Measurements from ENCODE around the gene MSANTD2.

The MSANTD2 gene

DNA sequence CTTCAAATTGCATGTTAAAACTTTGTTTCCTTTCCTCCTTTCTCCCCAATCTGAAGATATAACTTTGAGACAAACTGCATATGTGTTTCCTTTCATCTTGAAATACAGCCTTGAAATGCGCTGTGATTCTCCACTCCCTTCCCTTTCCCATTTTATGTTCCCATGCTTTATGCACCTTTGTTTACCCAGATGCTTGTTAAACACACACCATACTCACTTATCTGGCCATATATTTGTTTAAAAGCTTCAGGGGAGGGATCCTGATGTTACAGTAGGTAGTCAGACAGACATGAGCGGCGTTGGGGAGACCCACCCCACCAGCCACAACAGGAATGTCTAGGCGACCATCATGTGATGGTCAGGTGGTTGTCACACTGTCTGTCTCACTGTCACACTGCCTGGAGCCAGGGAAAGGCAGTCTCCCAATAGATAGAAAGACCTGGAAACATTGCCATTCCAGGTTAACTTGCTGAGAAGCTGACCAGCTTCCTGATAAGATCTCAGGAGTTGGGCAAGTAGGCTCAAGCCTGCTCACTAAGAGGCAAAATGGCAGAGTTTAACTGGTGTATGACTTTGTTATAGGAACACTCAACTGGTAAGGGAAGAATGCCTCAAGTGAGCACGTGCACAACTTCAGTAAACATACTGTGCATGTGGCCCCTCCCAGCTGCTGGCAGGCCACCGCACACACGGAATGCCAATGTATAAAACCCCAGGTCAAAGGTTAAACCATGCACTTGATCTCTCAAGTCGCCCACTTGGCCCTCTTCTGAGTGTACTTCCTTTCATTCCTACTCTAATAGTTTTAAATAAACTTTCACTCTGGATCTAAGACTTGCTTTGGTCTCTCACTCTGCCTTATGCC is 23.5 kb upstream of the MSANTD2 start:
- TF ChIP-seq EZH2phosphoT487 (conservative IDR thresholded peaks at IDR 0.05; ENCODE audit: low read length): no peak
- TF ChIP-seq, protein P1, sequence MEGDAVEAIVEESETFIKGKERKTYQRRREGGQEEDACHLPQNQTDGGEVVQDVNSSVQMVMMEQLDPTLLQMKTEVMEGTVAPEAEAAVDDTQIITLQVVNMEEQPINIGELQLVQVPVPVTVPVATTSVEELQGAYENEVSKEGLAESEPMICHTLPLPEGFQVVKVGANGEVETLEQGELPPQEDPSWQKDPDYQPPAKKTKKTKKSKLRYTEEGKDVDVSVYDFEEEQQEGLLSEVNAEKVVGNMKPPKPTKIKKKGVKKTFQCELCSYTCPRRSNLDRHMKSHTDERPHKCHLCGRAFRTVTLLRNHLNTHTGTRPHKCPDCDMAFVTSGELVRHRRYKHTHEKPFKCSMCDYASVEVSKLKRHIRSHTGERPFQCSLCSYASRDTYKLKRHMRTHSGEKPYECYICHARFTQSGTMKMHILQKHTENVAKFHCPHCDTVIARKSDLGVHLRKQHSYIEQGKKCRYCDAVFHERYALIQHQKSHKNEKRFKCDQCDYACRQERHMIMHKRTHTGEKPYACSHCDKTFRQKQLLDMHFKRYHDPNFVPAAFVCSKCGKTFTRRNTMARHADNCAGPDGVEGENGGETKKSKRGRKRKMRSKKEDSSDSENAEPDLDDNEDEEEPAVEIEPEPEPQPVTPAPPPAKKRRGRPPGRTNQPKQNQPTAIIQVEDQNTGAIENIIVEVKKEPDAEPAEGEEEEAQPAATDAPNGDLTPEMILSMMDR (IDR thresholded peaks at IDR 0.05; ENCODE audit: insufficient read depth, low read length, poor library complexity, severe bottlenecking): no peak
- Histone ChIP-seq H2AFZ (ENCODE audit: low read depth, low read length, severe bottlenecking) (no peak overlapping the region), H3K27ac (ENCODE audit: low read depth, low read length) (no peak overlapping the region), H3K9me3 (ENCODE audit: insufficient read depth, low read length) (no peaks in the 10 kb centered on the region), H4K20me1 (ENCODE audit: low read depth, low read length) (no peaks in the 10 kb centered on the region), H3K27me3 (ENCODE audit: low read length) (no peaks in the 10 kb centered on the region), H3K9me2 (replicated peaks; ENCODE audit: insufficient read depth, low read length) (no peaks in the 10 kb centered on the region), H3F3A (ENCODE audit: insufficient read depth) (no peaks in the 10 kb centered on the region), H3K36me3 (ENCODE audit: low read length) (no peaks in the 10 kb centered on the region), H3K9ac (ENCODE audit: low read length) (no peak overlapping the region), H3K4me2 (ENCODE audit: low read depth, low read length, poor library complexity, severe bottlenecking) (no peak overlapping the region), H3K79me2 (ENCODE audit: insufficient read depth, low read length) (no peaks in the 10 kb centered on the region), H3K4me3 (ENCODE audit: insufficient read depth, low read length, poor library complexity, severe bottlenecking) (no peak overlapping the region)

DNA sequence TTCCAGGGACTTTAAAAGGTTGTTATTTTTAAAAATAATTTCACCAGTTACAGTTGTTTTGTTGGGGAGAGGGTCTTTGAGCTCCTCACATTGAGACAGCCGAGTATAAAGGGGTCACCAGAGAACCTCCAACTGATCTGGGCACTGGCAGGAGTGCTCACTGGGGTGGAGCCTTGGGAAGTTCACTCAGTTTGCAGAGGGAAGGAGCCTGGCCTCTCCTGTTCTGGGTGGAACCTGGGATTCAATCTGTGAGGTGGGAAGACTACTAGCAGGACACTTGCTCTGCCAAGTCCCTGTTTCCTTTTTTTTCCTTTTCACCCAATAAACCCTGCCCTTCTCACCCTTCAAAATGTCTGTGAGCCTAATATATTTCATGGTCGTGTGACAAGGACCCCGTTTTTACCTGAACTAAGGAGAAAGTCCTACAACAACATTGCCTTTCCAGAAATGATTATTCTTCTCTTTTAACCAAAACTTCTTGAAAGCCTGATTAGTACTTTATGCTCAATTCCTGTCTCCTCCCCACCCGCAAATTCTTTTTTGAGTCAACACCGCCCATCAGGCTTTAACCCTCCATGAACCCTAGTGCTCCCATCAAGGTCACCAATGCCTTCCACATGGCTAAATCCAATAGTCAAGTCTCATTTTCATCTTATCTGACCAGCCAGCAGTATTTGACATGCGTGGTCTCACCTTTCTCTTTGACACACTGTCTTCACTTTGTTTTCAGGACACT is 22.0 kb upstream of the MSANTD2 start:
- no peak overlapping the region for H3K4me2 ChIP-seq (ENCODE audit: low read depth, low read length, poor library complexity, severe bottlenecking)
- no peaks in the 10 kb centered on the region for H3K9me2 ChIP-seq (replicated peaks; ENCODE audit: insufficient read depth, low read length)
- H3K9ac ChIP-seq (ENCODE audit: low read length): no peak overlapping the region
- H3K36me3 ChIP-seq (ENCODE audit: low read length): no peaks in the 10 kb centered on the region
- no peak overlapping the region for H2AFZ ChIP-seq (ENCODE audit: low read depth, low read length, severe bottlenecking)
- TF ChIP-seq, protein P1 (IDR thresholded peaks at IDR 0.05; ENCODE audit: insufficient read depth, low read length, poor library complexity, severe bottlenecking): no peak
- TF ChIP-seq EZH2phosphoT487 (conservative IDR thresholded peaks at IDR 0.05; ENCODE audit: low read length): no peak
- no peaks in the 10 kb centered on the region for H4K20me1 ChIP-seq (ENCODE audit: low read depth, low read length)
- H3K79me2 ChIP-seq (ENCODE audit: insufficient read depth, low read length): no peaks in the 10 kb centered on the region
- H3K27ac ChIP-seq (ENCODE audit: low read depth, low read length): no peak overlapping the region
- no peaks in the 10 kb centered on the region for H3K27me3 ChIP-seq (ENCODE audit: low read length)
- H3K9me3 ChIP-seq (ENCODE audit: insufficient read depth, low read length): no peaks in the 10 kb centered on the region
- no peak overlapping the region for H3K4me3 ChIP-seq (ENCODE audit: insufficient read depth, low read length, poor library complexity, severe bottlenecking)
- no peaks in the 10 kb centered on the region for H3F3A ChIP-seq (ENCODE audit: insufficient read depth)

DNA sequence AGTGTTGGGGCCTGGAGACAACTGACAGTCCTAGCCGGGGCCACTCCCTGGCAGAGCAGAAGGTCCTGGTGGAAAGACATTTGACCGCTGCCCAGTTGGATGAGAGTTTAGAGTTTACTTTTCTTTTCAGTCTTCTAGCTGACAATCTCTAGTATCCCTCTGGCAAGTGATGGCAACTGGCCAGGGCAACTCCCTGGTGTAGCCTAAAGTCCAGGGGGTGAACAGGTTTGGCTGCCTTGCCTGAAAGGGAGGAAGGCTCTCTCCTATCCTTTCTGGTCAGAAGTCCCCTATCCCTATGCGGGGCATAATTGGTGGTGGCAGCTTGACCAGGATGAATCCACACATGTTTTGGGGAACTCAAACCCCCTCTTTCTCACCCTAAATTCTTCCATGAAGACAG is 16.8 kb upstream of the MSANTD2 start:
- no peak overlapping the region for H2AFZ ChIP-seq (ENCODE audit: low read depth, low read length, severe bottlenecking)
- no peaks in the 10 kb centered on the region for H3K36me3 ChIP-seq (ENCODE audit: low read length)
- H3K9me3 ChIP-seq (ENCODE audit: insufficient read depth, low read length): no peaks in the 10 kb centered on the region
- TF ChIP-seq, protein P1 (IDR thresholded peaks at IDR 0.05; ENCODE audit: insufficient read depth, low read length, poor library complexity, severe bottlenecking): no peak
- no peak for TF ChIP-seq EZH2phosphoT487 (conservative IDR thresholded peaks at IDR 0.05; ENCODE audit: low read length)
- no peaks in the 10 kb centered on the region for H3K79me2 ChIP-seq (ENCODE audit: insufficient read depth, low read length)
- no peaks in the 10 kb centered on the region for H3K9me2 ChIP-seq (replicated peaks; ENCODE audit: insufficient read depth, low read length)
- no peaks in the 10 kb centered on the region for H4K20me1 ChIP-seq (ENCODE audit: low read depth, low read length)
- H3K27ac ChIP-seq (ENCODE audit: low read depth, low read length): no peak overlapping the region
- H3K27me3 ChIP-seq (ENCODE audit: low read length): no peaks in the 10 kb centered on the region
- H3K9ac ChIP-seq (ENCODE audit: low read length): no peak overlapping the region
- H3K4me3 ChIP-seq (ENCODE audit: insufficient read depth, low read length, poor library complexity, severe bottlenecking): no peak overlapping the region
- H3F3A ChIP-seq (ENCODE audit: insufficient read depth): no peaks in the 10 kb centered on the region
- H3K4me2 ChIP-seq (ENCODE audit: low read depth, low read length, poor library complexity, severe bottlenecking): no peak overlapping the region
